Right lobe of liver (tissue), 6 donors: ENCODE results near the gene OPCML. TPM values are rescaled to one million over a fixed set of nuclear protein-coding genes. Genes with fewer than 3 reads are reported as not detected.

ENCODE experiments used
- ATAC-seq, 4 donors: fragments of 200-7000 bp; cut with Tn5 transposase; one replicate each; pipeline ENCODE4 v1.9.1; 2020; ENCODE audit warnings: mild to moderate bottlenecking in 4 of 4, moderate library complexity in 4 of 4
- DNase-seq, 3 donors: peaks; one replicate each; pipeline ENCODE4 v3.0.0-alpha.2; 2020
- H3K27ac ChIP-seq, 3 donors: fragments of 200-600 bp; one replicate each; pipeline ENCODE4 v1.8.0; 2022
- H3K27me3 ChIP-seq, 2 donors: fragments of 200-600 bp; one replicate each; pipeline ENCODE4 v1.8.0; 2022
- H3K36me3 ChIP-seq, 4 donors: fragments of 200-600 bp; sonication (generic) in 1 of 4; one replicate each; pipeline versions ENCODE4 v1.5.1 to v1.8.0; 2017 to 2022; ENCODE audit warnings: control low read depth in 1 of 4
- H3K4me1 ChIP-seq, 4 donors: fragments of 200-600 bp; sonication (generic) in 1 of 4; one replicate each; pipeline versions ENCODE4 v1.5.1 to v1.8.0; 2017 to 2022; ENCODE audit warnings: control low read depth in 1 of 4
- H3K4me3 ChIP-seq, 3 donors: fragments of 200-600 bp; one replicate each; pipeline ENCODE4 v1.8.0; 2022
- H3K9me3 ChIP-seq, 4 donors: fragments of 200-600 bp; sonication (generic) in 1 of 4; one replicate each; pipeline versions ENCODE4 v1.5.1 to v1.8.0; 2017 to 2022; ENCODE audit warnings: control low read depth in 1 of 4
- CTCF ChIP-seq, 4 donors: fragments of 200-600 bp in 3 of 4; fragments of 450-650 bp in 1 of 4; IDR thresholded peaks; one replicate each; pipeline versions ENCODE4 v1.5.1 to v1.8.0; 2016 to 2022; ENCODE audit warnings: antibody characterized with exemption in 4 of 4, mild to moderate bottlenecking in 2 of 4
- POLR2A ChIP-seq: fragments of 450-650 bp; IDR thresholded peaks from one replicate; pipeline ENCODE4 v1.6.1; 2017; ENCODE audit warnings: antibody characterized with exemption, mild to moderate bottlenecking
- WGBS: methylation state at CpG from one replicate; pipeline ENCODE4 v1.1.6; 2018; ENCODE audit warnings: low coverage, low lambda C conversion rate; ENCODE audit not compliant: insufficient coverage; ENCODE audit errors: missing lambda C conversion rate; 5-methylcytosine and 5-hydroxymethylcytosine counted together
- intact Hi-C, 2 donors: fragments of 100-400 bp; cut with DNase I; formaldehyde crosslinking; loops; one replicate each; pipeline versions ENCODE4 v1.11.2 to v1.14.1; 2022
- total RNA-seq, 6 experiments: library from RNA; depleted of rRNA in 2 of 6; stranded (reverse); fragments of >200 nt in 2 of 6; fragmentation: NEBNext Ultra II Directional in 3 of 6; extraction: Animal tissue kit (Norgen Biotek cat#: 25700) in 3 of 6; gene quantifications; one replicate each; pipeline versions ENCODE4 v1.1.0 to v1.2.4, GENCODE V29; 2016 to 2023
- donor health status: DM: no; HTN: yes; CAD: no.
- donor health status: DM: no; HTN: no; CAD: no.
- donor health status: DM: no; HTN: no; CAD: no.
- donor health status: DM: no; HTN: yes; CAD: no.
- donor health status: DM: no; HTN: yes; CAD: no.

The OPCML gene
- total RNA-seq, 6 experiments from 2014 or later, result 0.11 TPM; not detected in 5

- intact Hi-C loops, result no loop called here
- no peak for DNase-seq
- Histone ChIP-seq H3K4me3 (no peak overlapping the region), H3K36me3 (no peaks in the 10 kb centered on the region), H3K9me3 (no peaks in the 10 kb centered on the region), H3K4me1 (no peaks in the 10 kb centered on the region), H3K27me3 (no peaks in the 10 kb centered on the region), H3K27ac (no peak overlapping the region)
- ATAC-seq, result no peak
- TF ChIP-seq POLR2A (no peak), CTCF (IDR thresholded peaks at IDR 0.05) (no peak)
- WGBS, result 87% methylated on average over 5 of the region's 5 CpGs
These were observed 670.2 kb downstream of the OPCML start for GRCh38 chr11:132862137-132862536.

GRCh38 chr11:132859306-132859705 is 673.0 kb downstream of the OPCML start:
- Histone ChIP-seq H3K27me3 (no peaks in the 10 kb centered on the region), H3K27ac (no peak overlapping the region), H3K4me3 (no peak overlapping the region), H3K36me3 (no peaks in the 10 kb centered on the region), H3K9me3 (no peaks in the 10 kb centered on the region), H3K4me1 (no peaks in the 10 kb centered on the region)
- TF ChIP-seq POLR2A (no peak), CTCF (IDR thresholded peaks at IDR 0.05) (no peak)
- DNase-seq (no peak), ATAC-seq (no peak)
- intact Hi-C loops, result no loop called here
- WGBS, result 56% methylated on average over 6 of the region's 6 CpGs

GRCh38 chr11:132858223-132858622 is 674.1 kb downstream of the OPCML start:
- Histone ChIP-seq H3K36me3 (no peaks in the 10 kb centered on the region), H3K27me3 (no peaks in the 10 kb centered on the region), H3K9me3 (no peaks in the 10 kb centered on the region), H3K27ac (no peak overlapping the region), H3K4me3 (no peak overlapping the region), H3K4me1 (no peaks in the 10 kb centered on the region)
- TF ChIP-seq POLR2A (no peak), CTCF (IDR thresholded peaks at IDR 0.05) (peak in 1 of 4 donors; percentile 8)
- DNase-seq, result no peak
- WGBS, result 12% methylated on average over 5 of the region's 5 CpGs
- intact Hi-C loops, result no loop called here
- ATAC-seq, result peak; percentile 13 to 34 (median 28)

GRCh38 chr11:132856032-132856431 is 676.3 kb downstream of the OPCML start:
- no peak overlapping the region for H3K27ac ChIP-seq
- no peaks in the 10 kb centered on the region for H3K36me3 ChIP-seq
- 61% methylated on average over 4 of the region's 4 CpGs for WGBS
- ATAC-seq (no peak), DNase-seq (no peak)
- H3K4me1 ChIP-seq, result no peaks in the 10 kb centered on the region
- no peaks in the 10 kb centered on the region for H3K9me3 ChIP-seq
- intact Hi-C loops, result no loop called here
- no peak for TF ChIP-seq POLR2A
- TF ChIP-seq CTCF (IDR thresholded peaks at IDR 0.05), result no peak
- H3K27me3 ChIP-seq, result no peaks in the 10 kb centered on the region
- no peak overlapping the region for H3K4me3 ChIP-seq

- Histone ChIP-seq H3K27ac (no peak overlapping the region), H3K9me3 (no peaks in the 10 kb centered on the region), H3K4me3 (no peak overlapping the region), H3K4me1 (no peaks in the 10 kb centered on the region), H3K36me3 (no peaks in the 10 kb centered on the region), H3K27me3 (no peaks in the 10 kb centered on the region)
- TF ChIP-seq CTCF (IDR thresholded peaks at IDR 0.05) (no peak), POLR2A (no peak)
- intact Hi-C loops, result no loop called here
- no peak for DNase-seq
- ATAC-seq, result no peak
- 89% methylated on average over 3 of the region's 3 CpGs for WGBS
These were observed 676.8 kb downstream of the OPCML start for GRCh38 chr11:132855516-132855915.
